OCI-LY7 (cell line): ENCODE measurements around the gene HDAC4. TPM values are rescaled to one million over a fixed set of nuclear protein-coding genes. Genes with fewer than 3 reads are reported as not detected.

Source experiments
- BruUV-seq: library from RNA; stranded (reverse); fragments of 400-500 nt; replicated peaks from 2 replicates; lab custom pipeline; 2021; lab: Mats Ljungman, UMichigan
- CTCF ChIA-PET: fragments of 300-600 bp; sonication (Branson Sonifier 250); formaldehyde crosslinking; loops from one replicate; lab custom pipeline; 2022; ENCODE audit warnings: antibody characterized with exemption; ENCODE audit not compliant: unreplicated experiment; lab: Charles Lee
- POLR2A ChIA-PET: fragments of 300-600 bp; sonication (Branson Sonifier 250); formaldehyde crosslinking; loops from one replicate; lab custom pipeline; 2022; ENCODE audit warnings: antibody characterized with exemption; lab: Charles Lee
- DNase-seq: peaks from one replicate; pipeline ENCODE4 v3.0.0-alpha.2; 2015; ENCODE audit warnings: low spot score
- H2AFZ ChIP-seq: fragments of 200-600 bp; sonication (generic), shearing (Covaris generic); 2 replicates; pipeline ENCODE4 v1.6.1; 2014; ENCODE audit warnings: mild to moderate bottlenecking, antibody characterized with exemption, low read length, moderate library complexity
- H3K27ac ChIP-seq: fragments of 200-600 bp; sonication (generic); 2 replicates; pipeline ENCODE4 v1.5.1; 2014; ENCODE audit warnings: mixed run types, low read depth, mild to moderate bottlenecking, moderate library complexity, low read length, inconsistent platforms; ENCODE audit not compliant: poor library complexity, severe bottlenecking
- H3K36me3 ChIP-seq: fragments of 200-600 bp; sonication (generic); 2 replicates; pipeline ENCODE4 v1.6.1; 2014; ENCODE audit warnings: mild to moderate bottlenecking, antibody characterized with exemption, low read length, moderate library complexity, mixed read lengths; ENCODE audit not compliant: insufficient read depth
- H3K4me1 ChIP-seq: fragments of 200-600 bp; sonication (generic); 2 replicates; pipeline ENCODE4 v1.5.1; 2014; ENCODE audit warnings: mild to moderate bottlenecking, low read length; ENCODE audit not compliant: insufficient read depth, poor library complexity, severe bottlenecking
- H3K4me2 ChIP-seq: fragments of 200-600 bp; sonication (generic); 2 replicates; pipeline ENCODE4 v1.6.1; 2014; ENCODE audit warnings: mild to moderate bottlenecking, low read length
- H3K4me3 ChIP-seq: fragments of 200-600 bp; sonication (generic); 2 replicates; pipeline ENCODE4 v1.5.1; 2014; ENCODE audit warnings: mild to moderate bottlenecking, low read depth, low read length; ENCODE audit not compliant: poor library complexity, severe bottlenecking
- H3K79me2 ChIP-seq: fragments of 200-600 bp; sonication (generic); 2 replicates; pipeline ENCODE4 v1.6.1; 2016; ENCODE audit warnings: low read depth, mild to moderate bottlenecking, low read length, moderate library complexity, mixed read lengths; ENCODE audit not compliant: insufficient read depth
- H3K9me2 ChIP-seq: fragments of 200-600 bp; sonication (generic); 2 replicates; pipeline ENCODE4 v1.6.1; 2016; ENCODE audit warnings: mild to moderate bottlenecking, low read length, mixed read lengths; ENCODE audit not compliant: insufficient read depth
- H3K9me3 ChIP-seq: fragments of 200-600 bp; sonication (generic); 2 replicates; pipeline ENCODE4 v1.6.1; 2014; ENCODE audit warnings: mild to moderate bottlenecking, mixed run types, low read length, mixed read lengths
- H4K20me1 ChIP-seq: fragments of 200-600 bp; sonication (generic); 2 replicates; pipeline ENCODE4 v1.6.1; 2014; ENCODE audit warnings: mild to moderate bottlenecking, antibody characterized with exemption, low read length, moderate library complexity, mixed read lengths; ENCODE audit not compliant: insufficient read depth
- EZH2phosphoT487 ChIP-seq: fragments of 200-600 bp; sonication (generic); IDR thresholded peaks from 2 replicates; pipeline ENCODE4 v1.6.1; 2018; ENCODE audit warnings: low read depth, borderline replicate concordance, mild to moderate bottlenecking, mixed run types, antibody characterized with exemption, low read length, moderate library complexity, mixed read lengths
- intact Hi-C: fragments of 100-400 bp; cut with micrococcal nuclease; formaldehyde crosslinking; loops from one replicate; pipeline ENCODE4 v1.10.0; 2022; ENCODE audit not compliant: unreplicated experiment
- total RNA-seq, 2 experiments: library from RNA; depleted of rRNA in 1 of 2; stranded (reverse); fragments of >200 nt in 1 of 2; shearing (Covaris generic) in 1 of 2; gene quantifications; 2 replicates each; pipeline ENCODE4 v1.2.3, GENCODE V29; 2014 to 2022
- TF ChIP-seq, protein P1 (sequence below): fragments of 200-600 bp; sonication (generic); conservative IDR thresholded peaks from 2 replicates; pipeline ENCODE4 v1.5.1; 2014; ENCODE audit warnings: mild to moderate bottlenecking, antibody characterized with exemption, low read length, moderate library complexity, mixed read lengths

Gene HDAC4
- total RNA-seq, 2 experiments from 2014 or later, result 10.2 to 20.6 TPM

DNA sequence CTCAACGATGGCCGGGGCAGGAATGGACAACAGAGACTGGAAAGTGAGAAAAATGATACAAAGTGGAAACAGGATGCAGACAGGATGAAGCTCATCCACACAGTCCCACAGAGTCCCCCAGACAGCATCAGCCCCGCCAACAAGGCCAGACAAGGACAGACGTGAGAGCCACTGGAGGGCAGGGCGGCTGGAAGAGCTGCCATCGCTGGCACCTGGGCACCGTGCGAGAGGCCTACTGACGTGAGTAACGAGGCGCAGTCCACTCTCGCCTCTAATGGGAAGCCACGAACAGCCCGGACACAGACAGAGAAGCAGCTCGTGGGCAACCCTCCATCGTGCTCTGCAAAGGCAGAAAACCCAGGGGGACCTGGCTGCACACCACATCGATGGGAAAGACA is 17.1 kb downstream of the HDAC4 start:
- Histone ChIP-seq H3K36me3 (no peaks in the 10 kb centered on the region), H2AFZ (no peak overlapping the region), H3K9me2 (no peaks in the 10 kb centered on the region), H4K20me1 (no peaks in the 10 kb centered on the region; the same call in none of the 2 replicates), H3K4me3 (no peak overlapping the region), H3K27ac (no peak overlapping the region), H3K9me3 (no peaks in the 10 kb centered on the region), H3K79me2 (no peaks in the 10 kb centered on the region), H3K4me1 (peaks cover 19% of the 10 kb centered on the region), H3K4me2 (no peak overlapping the region)
- no peak for TF ChIP-seq EZH2phosphoT487
- TF ChIP-seq, protein P1, sequence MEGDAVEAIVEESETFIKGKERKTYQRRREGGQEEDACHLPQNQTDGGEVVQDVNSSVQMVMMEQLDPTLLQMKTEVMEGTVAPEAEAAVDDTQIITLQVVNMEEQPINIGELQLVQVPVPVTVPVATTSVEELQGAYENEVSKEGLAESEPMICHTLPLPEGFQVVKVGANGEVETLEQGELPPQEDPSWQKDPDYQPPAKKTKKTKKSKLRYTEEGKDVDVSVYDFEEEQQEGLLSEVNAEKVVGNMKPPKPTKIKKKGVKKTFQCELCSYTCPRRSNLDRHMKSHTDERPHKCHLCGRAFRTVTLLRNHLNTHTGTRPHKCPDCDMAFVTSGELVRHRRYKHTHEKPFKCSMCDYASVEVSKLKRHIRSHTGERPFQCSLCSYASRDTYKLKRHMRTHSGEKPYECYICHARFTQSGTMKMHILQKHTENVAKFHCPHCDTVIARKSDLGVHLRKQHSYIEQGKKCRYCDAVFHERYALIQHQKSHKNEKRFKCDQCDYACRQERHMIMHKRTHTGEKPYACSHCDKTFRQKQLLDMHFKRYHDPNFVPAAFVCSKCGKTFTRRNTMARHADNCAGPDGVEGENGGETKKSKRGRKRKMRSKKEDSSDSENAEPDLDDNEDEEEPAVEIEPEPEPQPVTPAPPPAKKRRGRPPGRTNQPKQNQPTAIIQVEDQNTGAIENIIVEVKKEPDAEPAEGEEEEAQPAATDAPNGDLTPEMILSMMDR, result no peak
- no peak for DNase-seq
- intact Hi-C loops, result loop anchor here (5.0 kb wide), 1 partner anchor 241 kb away; no protein-coding TSS in a partner anchor
- ChIA-PET POLR2A (no interaction called here), CTCF (no interaction called here)
- no TSS peak for BruUV-seq

DNA sequence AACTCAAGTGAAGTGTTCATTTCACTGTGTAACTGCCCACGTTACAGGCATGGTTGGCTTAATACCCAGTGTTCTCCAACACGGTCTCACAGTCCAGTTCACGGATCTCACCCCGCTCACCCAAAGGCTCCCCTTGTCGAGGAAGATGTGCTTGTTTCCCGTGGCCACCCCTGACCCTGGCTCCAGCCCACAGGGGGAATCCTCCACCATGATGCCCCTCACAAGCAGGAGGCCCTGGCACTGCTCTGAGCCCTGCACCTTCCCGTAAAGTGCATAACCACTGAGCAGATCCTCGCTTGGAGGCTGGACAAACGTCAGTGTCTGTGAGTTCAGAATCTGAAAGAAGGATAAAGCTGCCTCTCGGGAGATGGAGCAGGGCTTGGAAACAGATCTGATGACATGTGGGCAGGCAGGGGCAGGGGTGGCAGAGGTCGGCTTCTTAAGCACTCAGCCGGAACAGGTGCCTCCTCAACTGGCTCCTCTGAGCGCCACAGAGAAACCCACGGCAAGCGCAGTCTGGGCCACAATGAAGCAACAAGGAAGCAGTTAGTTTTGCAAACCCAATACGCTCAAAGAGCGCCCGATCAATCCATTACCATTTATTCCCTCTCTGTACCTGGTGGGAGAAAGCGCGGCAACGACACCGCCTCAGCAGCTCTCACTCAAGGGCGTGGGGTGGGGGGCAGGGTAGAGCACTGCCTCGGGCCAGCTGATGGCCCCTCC is 17.6 kb downstream of the HDAC4 start:
- TF ChIP-seq, protein P1, result no peak
- no peak for TF ChIP-seq EZH2phosphoT487
- no TSS peak for BruUV-seq
- CTCF ChIA-PET, result no interaction called here
- Histone ChIP-seq H3K9me2 (no peaks in the 10 kb centered on the region), H3K4me2 (no peak overlapping the region), H3K9me3 (no peaks in the 10 kb centered on the region), H3K4me3 (no peak overlapping the region), H3K79me2 (no peaks in the 10 kb centered on the region), H3K36me3 (no peaks in the 10 kb centered on the region), H3K27ac (no peak overlapping the region), H4K20me1 (no peaks in the 10 kb centered on the region; the same call in none of the 2 replicates), H3K4me1 (peaks cover 19% of the 10 kb centered on the region), H2AFZ (no peak overlapping the region)
- POLR2A ChIA-PET, result no interaction called here
- no peak for DNase-seq
- intact Hi-C loops, result loop anchor here (5.0 kb wide), 1 partner anchor 241 kb away; no protein-coding TSS in a partner anchor

DNA sequence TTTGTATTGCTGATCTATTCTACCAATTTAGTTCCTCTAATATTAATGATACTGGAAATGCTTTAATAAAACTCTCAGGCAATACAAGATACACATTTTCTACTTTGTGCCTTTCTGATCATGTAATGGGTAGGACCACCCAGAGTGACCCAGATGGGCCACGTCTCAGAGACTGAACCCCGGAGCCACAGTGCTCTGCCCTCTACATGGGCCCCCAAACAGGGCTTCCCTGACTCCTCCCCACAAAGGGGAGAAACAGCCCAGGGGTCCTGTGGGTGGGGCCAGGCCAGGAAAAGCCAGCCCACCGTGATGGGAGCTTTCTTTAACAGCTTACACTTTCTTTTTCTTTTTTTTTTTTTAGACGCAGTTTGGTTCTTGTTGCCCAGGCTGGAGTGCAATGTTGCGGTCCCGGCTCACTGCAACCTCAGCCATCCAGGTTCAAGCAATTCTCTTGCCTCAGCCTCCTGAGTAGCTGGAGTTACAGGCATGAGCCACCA is 18.4 kb downstream of the HDAC4 start:
- no peaks in the 10 kb centered on the region for H3K9me2 ChIP-seq
- H2AFZ ChIP-seq, result no peak overlapping the region
- no peak overlapping the region for H3K4me2 ChIP-seq
- H3K4me3 ChIP-seq, result no peak overlapping the region
- intact Hi-C loops, result loop anchor here (5.0 kb wide), 1 partner anchor 240 kb away; no protein-coding TSS in a partner anchor
- ChIA-PET CTCF (no interaction called here), POLR2A (no interaction called here)
- H3K36me3 ChIP-seq, result no peaks in the 10 kb centered on the region
- no peak overlapping the region for H3K27ac ChIP-seq
- TF ChIP-seq, protein P1, result no peak
- TF ChIP-seq EZH2phosphoT487, result no peak
- BruUV-seq, result no TSS peak
- no peaks in the 10 kb centered on the region for H3K9me3 ChIP-seq
- no peaks in the 10 kb centered on the region; the same call in none of the 2 replicates for H4K20me1 ChIP-seq
- DNase-seq, result no peak
- H3K79me2 ChIP-seq, result no peaks in the 10 kb centered on the region
- H3K4me1 ChIP-seq, result peaks cover 19% of the 10 kb centered on the region
